Measurements from ENCODE around the gene RAET1G. TPM values are rescaled to one million over a fixed set of nuclear protein-coding genes. Genes with fewer than 3 reads are reported as not detected.

RAET1G gene
- total RNA-seq, 2 experiments from 2014 or later = not detected

DNA sequence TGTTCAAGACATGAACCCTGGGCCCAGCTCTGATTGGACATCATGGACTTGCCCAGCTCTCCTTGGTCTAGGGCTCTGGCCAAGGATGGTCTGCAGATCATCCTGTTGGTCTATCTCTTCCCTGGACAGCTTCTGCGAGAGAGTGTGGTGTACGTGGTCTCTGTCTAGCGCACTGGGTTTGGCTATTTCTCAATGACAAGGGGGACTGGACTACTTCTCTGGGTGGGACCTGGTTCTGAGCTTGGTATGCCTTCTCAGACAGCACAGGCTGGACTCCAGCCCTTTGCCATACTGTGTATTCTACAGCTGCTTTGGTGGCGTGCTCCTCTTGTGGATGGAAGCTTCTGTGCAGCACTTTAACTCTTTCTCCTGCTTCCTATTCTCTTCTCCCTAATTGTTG, 16.5 kb downstream of the RAET1G start:
- Histone ChIP-seq H3K79me2 (ENCODE audit: insufficient read depth, low read depth, low read length) (no peaks in the 10 kb centered on the region), H3K27ac (ENCODE audit: low read depth, low read length, poor library complexity, severe bottlenecking) (no peak overlapping the region), H3K4me3 (ENCODE audit: low read depth, low read length, poor library complexity, severe bottlenecking) (no peak overlapping the region), H4K20me1 (ENCODE audit: insufficient read depth, low read length) (no peaks in the 10 kb centered on the region), H3K4me1 (ENCODE audit: insufficient read depth, low read length, poor library complexity, severe bottlenecking) (no peaks in the 10 kb centered on the region), H3K4me2 (ENCODE audit: low read length) (no peak overlapping the region), H3K9me3 (ENCODE audit: low read length) (0 out of 2 replicates have a peak, but pooled peaks cover 10% of the 10 kb centered on the region), H3K36me3 (ENCODE audit: insufficient read depth, low read length) (no peaks in the 10 kb centered on the region), H2AFZ (ENCODE audit: low read length) (no peak overlapping the region), H3K9me2 (ENCODE audit: insufficient read depth, low read length) (no peaks in the 10 kb centered on the region)
- POLR2A ChIA-PET = no interaction called here
- intact Hi-C loops (cut with micrococcal nuclease; ENCODE audit: unreplicated experiment) = no loop called here
- DNase-seq (ENCODE audit: low spot score) = no peak
- no peak for TF ChIP-seq EZH2phosphoT487 (IDR thresholded peaks at IDR 0.05; ENCODE audit: borderline replicate concordance, low read depth, low read length)
- TF ChIP-seq, protein P1, sequence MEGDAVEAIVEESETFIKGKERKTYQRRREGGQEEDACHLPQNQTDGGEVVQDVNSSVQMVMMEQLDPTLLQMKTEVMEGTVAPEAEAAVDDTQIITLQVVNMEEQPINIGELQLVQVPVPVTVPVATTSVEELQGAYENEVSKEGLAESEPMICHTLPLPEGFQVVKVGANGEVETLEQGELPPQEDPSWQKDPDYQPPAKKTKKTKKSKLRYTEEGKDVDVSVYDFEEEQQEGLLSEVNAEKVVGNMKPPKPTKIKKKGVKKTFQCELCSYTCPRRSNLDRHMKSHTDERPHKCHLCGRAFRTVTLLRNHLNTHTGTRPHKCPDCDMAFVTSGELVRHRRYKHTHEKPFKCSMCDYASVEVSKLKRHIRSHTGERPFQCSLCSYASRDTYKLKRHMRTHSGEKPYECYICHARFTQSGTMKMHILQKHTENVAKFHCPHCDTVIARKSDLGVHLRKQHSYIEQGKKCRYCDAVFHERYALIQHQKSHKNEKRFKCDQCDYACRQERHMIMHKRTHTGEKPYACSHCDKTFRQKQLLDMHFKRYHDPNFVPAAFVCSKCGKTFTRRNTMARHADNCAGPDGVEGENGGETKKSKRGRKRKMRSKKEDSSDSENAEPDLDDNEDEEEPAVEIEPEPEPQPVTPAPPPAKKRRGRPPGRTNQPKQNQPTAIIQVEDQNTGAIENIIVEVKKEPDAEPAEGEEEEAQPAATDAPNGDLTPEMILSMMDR (conservative IDR thresholded peaks at IDR 0.05; ENCODE audit: low read length) = no peak
- no TSS peak for BruUV-seq (replicated peaks)
- CTCF ChIA-PET (ENCODE audit: unreplicated experiment) = no interaction called here

DNA sequence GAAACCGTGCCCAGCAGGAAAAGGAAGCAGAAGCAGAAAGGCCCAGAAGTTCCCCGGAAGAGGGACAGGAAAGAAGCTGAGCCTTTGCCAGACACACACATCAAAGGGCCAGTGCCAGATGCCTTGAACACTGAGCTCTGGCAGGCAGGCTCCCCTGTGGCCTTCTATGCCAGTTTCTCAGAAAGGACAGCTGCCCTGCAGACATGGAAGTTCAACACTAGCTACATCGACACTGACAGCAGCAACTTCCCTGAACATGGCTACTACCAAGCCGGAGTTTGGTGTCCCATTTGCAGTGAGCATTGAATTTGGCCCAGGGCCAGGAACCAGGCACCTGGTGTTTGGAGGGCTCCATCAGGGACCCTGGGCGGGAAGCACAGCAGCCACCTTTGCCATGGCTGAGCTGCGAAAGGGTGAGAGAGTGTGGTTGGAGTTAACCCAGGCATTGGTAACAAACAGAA, 17.0 kb downstream of the RAET1G start:
- no peak for DNase-seq (ENCODE audit: low spot score)
- no peak for TF ChIP-seq EZH2phosphoT487 (IDR thresholded peaks at IDR 0.05; ENCODE audit: borderline replicate concordance, low read depth, low read length)
- TF ChIP-seq, protein P1 (conservative IDR thresholded peaks at IDR 0.05; ENCODE audit: low read length) = no peak
- Histone ChIP-seq H3K4me1 (ENCODE audit: insufficient read depth, low read length, poor library complexity, severe bottlenecking) (no peaks in the 10 kb centered on the region), H3K27ac (ENCODE audit: low read depth, low read length, poor library complexity, severe bottlenecking) (no peak overlapping the region), H3K9me3 (ENCODE audit: low read length) (0 out of 2 replicates have a peak, but pooled peaks cover 10% of the 10 kb centered on the region), H3K79me2 (ENCODE audit: insufficient read depth, low read depth, low read length) (no peaks in the 10 kb centered on the region), H4K20me1 (ENCODE audit: insufficient read depth, low read length) (no peaks in the 10 kb centered on the region), H2AFZ (ENCODE audit: low read length) (no peak overlapping the region), H3K36me3 (ENCODE audit: insufficient read depth, low read length) (no peaks in the 10 kb centered on the region), H3K4me2 (ENCODE audit: low read length) (no peak overlapping the region), H3K4me3 (ENCODE audit: low read depth, low read length, poor library complexity, severe bottlenecking) (no peak overlapping the region), H3K9me2 (ENCODE audit: insufficient read depth, low read length) (no peaks in the 10 kb centered on the region)
- BruUV-seq (replicated peaks) = no TSS peak
- ChIA-PET CTCF (ENCODE audit: unreplicated experiment) (interaction anchor here (0.6 kb wide), 1 partner anchor 1785 kb away, joined by 3 read pairs; no protein-coding TSS in a partner anchor), POLR2A (interaction anchor here (0.5 kb wide), 1 partner anchor 169 kb away, joined by 4 read pairs; no protein-coding TSS in a partner anchor)
- intact Hi-C loops (cut with micrococcal nuclease; ENCODE audit: unreplicated experiment) = no loop called here

DNA sequence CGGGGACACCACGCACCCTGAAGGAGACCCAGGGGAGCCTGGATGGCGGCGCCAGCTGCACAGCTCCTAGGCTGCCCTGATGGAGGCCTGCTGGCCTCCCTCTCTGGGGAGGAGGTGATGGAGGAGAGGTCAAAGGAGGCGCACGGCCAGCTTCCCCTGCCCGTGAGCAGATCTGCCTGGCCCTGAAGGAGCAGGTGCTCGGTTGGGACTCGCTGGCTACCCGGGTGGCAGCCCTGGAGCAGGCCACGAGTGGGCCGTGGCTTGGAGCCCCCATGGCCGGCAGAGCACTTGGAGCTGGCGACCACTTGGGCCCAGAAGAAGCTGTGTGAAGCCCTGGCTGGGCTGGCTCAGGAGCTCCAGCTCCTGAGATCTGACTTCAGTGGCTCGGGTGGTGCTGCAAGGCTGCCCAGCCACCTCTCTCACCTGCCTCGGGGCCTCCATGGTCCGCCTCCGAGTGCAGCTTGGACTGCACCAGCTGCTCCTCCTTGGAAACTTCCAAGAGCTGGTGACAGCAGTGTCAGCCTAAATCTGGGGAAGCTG, 17.5 kb downstream of the RAET1G start:
- POLR2A ChIA-PET = interaction anchor here (0.5 kb wide), 1 partner anchor 170 kb away, joined by 4 read pairs; no protein-coding TSS in a partner anchor
- Histone ChIP-seq H4K20me1 (ENCODE audit: insufficient read depth, low read length) (no peaks in the 10 kb centered on the region), H3K36me3 (ENCODE audit: insufficient read depth, low read length) (no peaks in the 10 kb centered on the region), H3K27ac (ENCODE audit: low read depth, low read length, poor library complexity, severe bottlenecking) (no peak overlapping the region), H2AFZ (ENCODE audit: low read length) (no peak overlapping the region), H3K9me2 (ENCODE audit: insufficient read depth, low read length) (no peaks in the 10 kb centered on the region), H3K4me2 (ENCODE audit: low read length) (no peak overlapping the region), H3K4me1 (ENCODE audit: insufficient read depth, low read length, poor library complexity, severe bottlenecking) (no peaks in the 10 kb centered on the region), H3K4me3 (ENCODE audit: low read depth, low read length, poor library complexity, severe bottlenecking) (no peak overlapping the region), H3K9me3 (ENCODE audit: low read length) (0 out of 2 replicates have a peak, but pooled peaks cover 10% of the 10 kb centered on the region), H3K79me2 (ENCODE audit: insufficient read depth, low read depth, low read length) (no peaks in the 10 kb centered on the region)
- DNase-seq (ENCODE audit: low spot score) = no peak
- TF ChIP-seq, protein P1 (conservative IDR thresholded peaks at IDR 0.05; ENCODE audit: low read length) = no peak
- no peak for TF ChIP-seq EZH2phosphoT487 (IDR thresholded peaks at IDR 0.05; ENCODE audit: borderline replicate concordance, low read depth, low read length)
- CTCF ChIA-PET (ENCODE audit: unreplicated experiment) = interaction anchor here (0.6 kb wide), 1 partner anchor 1786 kb away, joined by 3 read pairs; no protein-coding TSS in a partner anchor
- intact Hi-C loops (cut with micrococcal nuclease; ENCODE audit: unreplicated experiment) = no loop called here
- no TSS peak for BruUV-seq (replicated peaks)

Measured in OCI-LY7 (cell line).